HFFc6 (cell line): ENCODE measurements around the gene PTPRD. TPM values are rescaled to one million over a fixed set of nuclear protein-coding genes. Genes with fewer than 3 reads are reported as not detected.
"Not testable (repeated sequence)": the region's sequence is repeated elsewhere in the genome, so short reads cannot be mapped to it uniquely, and the experiment has no call there.

Experiments used
- DNase-seq: peaks from one replicate; pipeline ENCODE4 v3.0.0-alpha.2; 2018
- H3K27ac Mint-ChIP-seq: 2 replicates; pipeline ENCODE4 v1.8.0; 2020; ENCODE audit warnings: mild to moderate bottlenecking, mixed read lengths
- H3K27me3 Mint-ChIP-seq: 2 replicates; pipeline ENCODE4 v1.8.0; 2021; ENCODE audit warnings: mild to moderate bottlenecking, moderate library complexity, mixed read lengths; ENCODE audit not compliant: insufficient read depth
- H3K36me3 Mint-ChIP-seq: 2 replicates; pipeline ENCODE4 v1.8.0; 2021; ENCODE audit warnings: low read depth, mixed read lengths
- H3K4me1 Mint-ChIP-seq: 2 replicates; pipeline ENCODE4 v1.8.0; 2020; ENCODE audit warnings: low read depth, mixed read lengths
- H3K4me3 Mint-ChIP-seq: 2 replicates; pipeline ENCODE4 v1.8.0; 2020; ENCODE audit warnings: mild to moderate bottlenecking, moderate library complexity, mixed read lengths
- H3K9me3 Mint-ChIP-seq: 2 replicates; pipeline ENCODE4 v1.8.0; 2020; ENCODE audit warnings: mild to moderate bottlenecking, mixed read lengths
- total RNA-seq, 6 experiments: library from RNA; stranded (reverse); fragmentation: NEBNext Ultra II Directional; extraction: Animal tissue kit (Norgen Biotek cat#: 25700); gene quantifications; 2 replicates in 1 of 6; 3 replicates in 5 of 6; pipeline ENCODE4 v1.2.3, GENCODE V29; 2021
- TF ChIP-seq, protein P1 (sequence below): fragments of 200-600 bp; sonication (generic); IDR thresholded peaks from 2 replicates; pipeline ENCODE4 v1.5.0; 2021; ENCODE audit warnings: antibody characterized with exemption, mild to moderate bottlenecking

PTPRD gene
- total RNA-seq, 6 experiments from 2014 or later: not detected

GRCh38 chr9:8705861-8706260 is 1906.9 kb downstream of the PTPRD start:
- Mint-ChIP-seq H3K4me1 (no peaks in the 10 kb centered on the region), H3K36me3 (no peaks in the 10 kb centered on the region), H3K27ac (no peak overlapping the region), H3K9me3 (peaks cover 44% of the 10 kb centered on the region), H3K27me3 (no peaks in the 10 kb centered on the region; the same call in 1 of the 2 replicates), H3K4me3 (no peak overlapping the region)
- TF ChIP-seq, protein P1, sequence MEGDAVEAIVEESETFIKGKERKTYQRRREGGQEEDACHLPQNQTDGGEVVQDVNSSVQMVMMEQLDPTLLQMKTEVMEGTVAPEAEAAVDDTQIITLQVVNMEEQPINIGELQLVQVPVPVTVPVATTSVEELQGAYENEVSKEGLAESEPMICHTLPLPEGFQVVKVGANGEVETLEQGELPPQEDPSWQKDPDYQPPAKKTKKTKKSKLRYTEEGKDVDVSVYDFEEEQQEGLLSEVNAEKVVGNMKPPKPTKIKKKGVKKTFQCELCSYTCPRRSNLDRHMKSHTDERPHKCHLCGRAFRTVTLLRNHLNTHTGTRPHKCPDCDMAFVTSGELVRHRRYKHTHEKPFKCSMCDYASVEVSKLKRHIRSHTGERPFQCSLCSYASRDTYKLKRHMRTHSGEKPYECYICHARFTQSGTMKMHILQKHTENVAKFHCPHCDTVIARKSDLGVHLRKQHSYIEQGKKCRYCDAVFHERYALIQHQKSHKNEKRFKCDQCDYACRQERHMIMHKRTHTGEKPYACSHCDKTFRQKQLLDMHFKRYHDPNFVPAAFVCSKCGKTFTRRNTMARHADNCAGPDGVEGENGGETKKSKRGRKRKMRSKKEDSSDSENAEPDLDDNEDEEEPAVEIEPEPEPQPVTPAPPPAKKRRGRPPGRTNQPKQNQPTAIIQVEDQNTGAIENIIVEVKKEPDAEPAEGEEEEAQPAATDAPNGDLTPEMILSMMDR: no peak
- DNase-seq: no peak

GRCh38 chr9:8703904-8704303 is 1908.9 kb downstream of the PTPRD start:
- DNase-seq: no peak
- H3K36me3 Mint-ChIP-seq: no peaks in the 10 kb centered on the region
- H3K9me3 Mint-ChIP-seq: peaks cover 44% of the 10 kb centered on the region
- H3K4me3 Mint-ChIP-seq: no peak overlapping the region
- no peaks in the 10 kb centered on the region; the same call in 1 of the 2 replicates for H3K27me3 Mint-ChIP-seq
- TF ChIP-seq, protein P1: no peak
- H3K4me1 Mint-ChIP-seq: no peaks in the 10 kb centered on the region
- no peak overlapping the region for H3K27ac Mint-ChIP-seq

DNA sequence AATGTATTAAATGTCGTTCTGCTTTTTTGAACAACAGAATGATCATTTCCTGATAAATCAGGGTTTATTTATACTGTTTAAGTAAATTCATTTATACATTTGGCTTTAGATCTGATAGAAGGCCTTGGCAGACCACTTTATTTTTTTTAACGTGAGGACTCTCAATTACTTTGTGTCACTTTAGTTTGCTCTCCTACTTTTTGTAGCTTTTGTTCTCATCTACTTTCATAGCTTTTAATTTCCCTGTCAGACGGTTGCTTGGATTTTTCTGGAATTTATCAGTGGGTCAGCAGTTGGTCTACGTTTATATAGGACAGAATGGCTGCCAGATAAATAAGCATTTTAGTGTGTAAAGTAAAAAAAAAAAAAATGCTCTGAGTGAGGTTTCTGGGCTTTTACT is 1910.9 kb downstream of the PTPRD start:
- DNase-seq: no peak
- H3K4me1 Mint-ChIP-seq: no peaks in the 10 kb centered on the region
- no peak overlapping the region for H3K4me3 Mint-ChIP-seq
- peaks cover 43% of the 10 kb centered on the region for H3K9me3 Mint-ChIP-seq
- no peaks in the 10 kb centered on the region for H3K36me3 Mint-ChIP-seq
- H3K27me3 Mint-ChIP-seq: no peaks in the 10 kb centered on the region; the same call in 1 of the 2 replicates
- TF ChIP-seq, protein P1: no peak
- no peak overlapping the region for H3K27ac Mint-ChIP-seq

GRCh38 chr9:8697565-8697964 is 1915.2 kb downstream of the PTPRD start:
- H3K27ac Mint-ChIP-seq, H3K36me3 Mint-ChIP-seq, DNase-seq, H3K4me3 Mint-ChIP-seq, H3K27me3 Mint-ChIP-seq, H3K4me1 Mint-ChIP-seq: not testable (repeated sequence)
- H3K9me3 Mint-ChIP-seq: peaks cover 36% of the 10 kb centered on the region

DNA sequence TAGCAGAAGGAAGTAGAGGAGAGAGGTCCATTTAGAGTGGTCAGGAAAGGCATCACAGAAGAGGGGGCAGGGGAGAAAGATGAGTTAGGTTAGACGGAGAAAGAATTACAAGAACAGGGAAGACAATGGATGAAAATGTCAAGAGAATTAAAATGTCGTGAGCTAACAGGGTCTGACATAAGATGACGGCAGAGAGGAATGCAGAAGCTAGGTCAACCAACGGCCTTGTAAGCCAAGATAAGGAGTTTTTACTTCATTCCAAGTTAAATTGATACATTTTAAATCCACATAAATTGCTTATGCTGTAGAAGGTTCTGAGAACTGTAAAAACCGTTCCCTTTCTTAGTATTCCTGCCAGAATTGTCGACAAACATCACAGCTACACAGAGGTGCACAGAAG is 1916.3 kb downstream of the PTPRD start:
- Mint-ChIP-seq H3K4me3 (no peak overlapping the region), H3K4me1 (no peaks in the 10 kb centered on the region), H3K27ac (no peak overlapping the region), H3K36me3 (no peaks in the 10 kb centered on the region), H3K27me3 (no peaks in the 10 kb centered on the region), H3K9me3 (peaks cover 35% of the 10 kb centered on the region)
- no peak for DNase-seq
- TF ChIP-seq, protein P1: no peak

DNA sequence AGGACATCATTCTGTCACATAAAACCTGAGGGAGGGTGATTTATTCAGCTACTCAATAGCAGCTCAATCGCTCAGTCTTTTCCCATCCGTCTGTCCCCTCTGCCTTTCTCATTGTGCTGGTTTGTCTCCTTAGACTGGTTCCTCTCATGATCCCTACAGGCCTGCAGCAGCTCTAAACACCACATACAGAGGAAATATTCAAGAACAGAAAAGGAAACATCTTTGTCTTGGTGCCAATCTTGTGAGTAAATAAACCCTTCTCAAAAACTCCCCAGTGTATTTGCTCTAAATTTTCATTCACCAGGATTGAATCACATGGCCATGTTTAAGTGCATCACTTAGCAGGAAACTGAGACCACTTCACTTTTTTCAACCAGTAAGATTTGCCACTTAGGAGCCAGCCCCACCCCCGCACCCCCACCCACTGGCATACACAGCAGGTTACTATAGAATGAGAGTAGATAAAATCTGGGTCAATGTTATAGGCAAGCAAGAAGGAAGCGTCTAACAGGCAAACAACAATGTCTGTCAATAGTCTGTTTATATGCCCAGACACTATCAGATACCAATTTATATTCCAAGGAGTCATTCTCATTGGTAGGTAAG is 1917.7 kb downstream of the PTPRD start:
- TF ChIP-seq, protein P1: no peak
- H3K9me3 Mint-ChIP-seq: peaks cover 34% of the 10 kb centered on the region
- no peak overlapping the region for H3K4me3 Mint-ChIP-seq
- no peak for DNase-seq
- no peaks in the 10 kb centered on the region for H3K27me3 Mint-ChIP-seq
- no peak overlapping the region for H3K27ac Mint-ChIP-seq
- H3K4me1 Mint-ChIP-seq: no peaks in the 10 kb centered on the region
- H3K36me3 Mint-ChIP-seq: no peaks in the 10 kb centered on the region
